HL-60 (cell line): Measurements from ENCODE around the gene RPS4Y1.

Experiments used
- GABPA ChIP-seq: IDR thresholded peaks from 2 replicates; pipeline ENCODE4 v1.6.1; 2012; ENCODE audit warnings: low read depth
- POLR2AphosphoS5 ChIP-seq: IDR thresholded peaks from 2 replicates; pipeline ENCODE4 v1.6.1; 2012; ENCODE audit warnings: low read depth
- REST ChIP-seq: IDR thresholded peaks from 2 replicates; pipeline ENCODE4 v1.6.1; 2012; ENCODE audit warnings: low read depth; ENCODE audit not compliant: insufficient replicate concordance
- SPI1 ChIP-seq: IDR thresholded peaks from 2 replicates; pipeline ENCODE4 v1.6.1; 2012; ENCODE audit warnings: low read depth, mild to moderate bottlenecking, borderline replicate concordance
- TF ChIP-seq, protein P1 (sequence below): IDR thresholded peaks from one replicate; pipeline ENCODE4 v1.5.1; 2011; ENCODE audit warnings: low read length, control low read depth, inconsistent platforms; ENCODE audit not compliant: insufficient read depth

DNA sequence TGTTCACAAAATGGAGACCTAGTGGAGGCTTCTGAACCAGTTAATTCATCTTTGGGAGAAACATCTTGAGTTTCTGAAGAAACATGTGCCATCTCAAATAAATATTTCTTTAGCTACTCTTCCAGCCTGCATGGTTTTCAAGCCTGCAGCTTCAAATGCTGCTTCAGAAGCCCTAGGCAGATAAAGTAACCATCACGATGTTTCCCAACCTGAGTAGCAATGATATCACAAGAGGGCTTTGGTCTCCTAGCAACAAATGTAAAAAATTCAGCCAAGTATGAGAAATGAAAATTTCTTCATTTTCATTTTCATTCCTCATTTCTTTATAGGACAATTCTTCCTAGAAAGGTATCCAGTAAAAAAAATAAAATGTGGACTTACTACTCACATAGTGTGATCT, 42.2 kb downstream of the RPS4Y1 start:
- TF ChIP-seq REST: no peak
- TF ChIP-seq, protein P1, sequence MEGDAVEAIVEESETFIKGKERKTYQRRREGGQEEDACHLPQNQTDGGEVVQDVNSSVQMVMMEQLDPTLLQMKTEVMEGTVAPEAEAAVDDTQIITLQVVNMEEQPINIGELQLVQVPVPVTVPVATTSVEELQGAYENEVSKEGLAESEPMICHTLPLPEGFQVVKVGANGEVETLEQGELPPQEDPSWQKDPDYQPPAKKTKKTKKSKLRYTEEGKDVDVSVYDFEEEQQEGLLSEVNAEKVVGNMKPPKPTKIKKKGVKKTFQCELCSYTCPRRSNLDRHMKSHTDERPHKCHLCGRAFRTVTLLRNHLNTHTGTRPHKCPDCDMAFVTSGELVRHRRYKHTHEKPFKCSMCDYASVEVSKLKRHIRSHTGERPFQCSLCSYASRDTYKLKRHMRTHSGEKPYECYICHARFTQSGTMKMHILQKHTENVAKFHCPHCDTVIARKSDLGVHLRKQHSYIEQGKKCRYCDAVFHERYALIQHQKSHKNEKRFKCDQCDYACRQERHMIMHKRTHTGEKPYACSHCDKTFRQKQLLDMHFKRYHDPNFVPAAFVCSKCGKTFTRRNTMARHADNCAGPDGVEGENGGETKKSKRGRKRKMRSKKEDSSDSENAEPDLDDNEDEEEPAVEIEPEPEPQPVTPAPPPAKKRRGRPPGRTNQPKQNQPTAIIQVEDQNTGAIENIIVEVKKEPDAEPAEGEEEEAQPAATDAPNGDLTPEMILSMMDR: no peak
- TF ChIP-seq SPI1: no peak
- TF ChIP-seq POLR2AphosphoS5: no peak
- no peak for TF ChIP-seq GABPA
